H1 (cell line): ENCODE results near the gene NDUFA1. TPM values are rescaled to one million over a fixed set of nuclear protein-coding genes. Genes with fewer than 3 reads are reported as not detected.

ENCODE experiments used
- CTCF ChIA-PET: fragments of 300-600 bp; sonication (Branson Sonifier 250); formaldehyde crosslinking; loops from one replicate; lab custom pipeline; 2021; ENCODE audit not compliant: partially characterized antibody; lab: Charles Lee
- POLR2A ChIA-PET: fragments of 300-600 bp; sonication (Branson Sonifier 250); formaldehyde crosslinking; loops from one replicate; lab custom pipeline; 2021; ENCODE audit warnings: inconsistent platforms; ENCODE audit not compliant: partially characterized antibody; lab: Charles Lee
- DNase-seq, 2 experiments: peaks; one replicate each; pipeline versions ENCODE4 v3.0.0 to v3.0.0-alpha.2; 2010 to 2022; ENCODE audit warnings: low spot score in 2 of 2, low read depth in 1 of 2, mixed read lengths in 1 of 2
- FAIRE-seq: peaks from 2 replicates; lab custom pipeline; 2011; peaks lifted over from hg19 to GRCh38; lab: Jason Lieb, UNC
- H2AFZ ChIP-seq: 2 replicates; pipeline ENCODE4 v1.8.1; 2012; ENCODE audit warnings: low read length, inconsistent platforms
- H2AK5ac ChIP-seq: 2 replicates; pipeline ENCODE4 v1.6.1; 2013; ENCODE audit warnings: low read depth, low read length
- H2BK120ac ChIP-seq: replicated peaks from 2 replicates; pipeline ENCODE3; 2013; ENCODE audit warnings: low read depth, low read length, inconsistent platforms
- H2BK12ac ChIP-seq: 2 replicates; pipeline ENCODE4 v1.6.1; 2013; ENCODE audit warnings: low read depth, low read length
- H2BK15ac ChIP-seq: 2 replicates; pipeline ENCODE4 v1.6.1; 2013; ENCODE audit warnings: low read length
- H2BK20ac ChIP-seq: 2 replicates; pipeline ENCODE4 v1.6.1; 2013; ENCODE audit warnings: low read length
- H2BK5ac ChIP-seq: 2 replicates; pipeline ENCODE4 v1.6.1; 2013; ENCODE audit warnings: low read depth, low read length
- H3K14ac ChIP-seq: 2 replicates; pipeline ENCODE4 v1.6.1; 2013; ENCODE audit warnings: inconsistent platforms; ENCODE audit not compliant: insufficient read length
- H3K18ac ChIP-seq: 2 replicates; pipeline ENCODE4 v1.6.1; 2013; ENCODE audit warnings: low read length; ENCODE audit errors: extremely low read depth
- H3K23ac ChIP-seq: 2 replicates; pipeline ENCODE4 v1.6.1; 2013; ENCODE audit warnings: inconsistent platforms; ENCODE audit not compliant: insufficient read length
- H3K23me2 ChIP-seq: 2 replicates; pipeline ENCODE4 v1.6.1; 2013; ENCODE audit warnings: low read depth, low read length
- H3K27ac ChIP-seq: 2 replicates; pipeline ENCODE4 v1.6.1; 2011; ENCODE audit warnings: low read depth, low read length, inconsistent platforms
- H3K27me3 ChIP-seq, 4 experiments: replicated peaks in 1 of 4; 1 replicate in 1 of 4; 2 replicates in 3 of 4; pipeline versions ENCODE4 v1.6.1 to v1.8.1; 2011 to 2013; ENCODE audit warnings: low read length in 3 of 4, mild to moderate bottlenecking in 3 of 4, inconsistent platforms in 2 of 4, mixed read lengths in 2 of 4, moderate library complexity in 1 of 4; ENCODE audit not compliant: control insufficient read depth in 3 of 4, insufficient read depth in 3 of 4; ENCODE audit errors: extremely low read depth in 1 of 4
- H3K36me3 ChIP-seq, 4 experiments: 2 replicates each; pipeline versions ENCODE4 v1.6.1 to v1.8.1; 2011 to 2013; ENCODE audit warnings: mild to moderate bottlenecking in 4 of 4, low read length in 3 of 4, moderate library complexity in 2 of 4, control low read depth in 1 of 4, inconsistent platforms in 1 of 4; ENCODE audit not compliant: insufficient read depth in 4 of 4, control insufficient read depth in 2 of 4
- H3K4ac ChIP-seq: replicated peaks from 2 replicates; pipeline ENCODE3; 2013; ENCODE audit warnings: low read length, low read depth, mixed read lengths, inconsistent platforms; ENCODE audit not compliant: insufficient read length
- H3K4me1 ChIP-seq, 4 experiments: replicated peaks in 1 of 4; 1 replicate in 1 of 4; 2 replicates in 3 of 4; pipeline versions ENCODE4 v1.6.1 to v1.8.1; 2011 to 2013; ENCODE audit warnings: low read length in 3 of 4, inconsistent platforms in 2 of 4, mixed read lengths in 1 of 4; ENCODE audit not compliant: insufficient read depth in 4 of 4, control insufficient read depth in 3 of 4
- H3K4me2 ChIP-seq, 2 experiments: 2 replicates each; pipeline versions ENCODE4 v1.6.1 to v1.8.1; 2011 to 2013; ENCODE audit warnings: low read depth in 2 of 2, low read length in 2 of 2, control low read depth in 1 of 2, inconsistent platforms in 1 of 2, mild to moderate bottlenecking in 1 of 2; ENCODE audit not compliant: insufficient read depth in 1 of 2
- H3K4me3 ChIP-seq, 4 experiments: fragments of 200-600, 300-600 bp in 1 of 4; sonication (generic), shearing (Covaris generic), sonication (Bioruptor Twin) in 1 of 4; 2 replicates each; pipeline versions ENCODE4 v1.5.1 to v1.8.1; 2011 to 2016; ENCODE audit warnings: low read length in 4 of 4, low read depth in 3 of 4, control low read depth in 2 of 4, inconsistent platforms in 2 of 4, mild to moderate bottlenecking in 2 of 4, mixed read lengths in 1 of 4, moderate library complexity in 1 of 4; ENCODE audit not compliant: insufficient read depth in 2 of 4; ENCODE audit errors: extremely low read depth in 1 of 4
- H3K56ac ChIP-seq: replicated peaks from 2 replicates; pipeline ENCODE3; 2013; ENCODE audit warnings: low read depth, mild to moderate bottlenecking, mixed read lengths, low read length, inconsistent platforms; ENCODE audit not compliant: insufficient read length
- H3K79me1 ChIP-seq: 2 replicates; pipeline ENCODE4 v1.6.1; 2013; ENCODE audit warnings: low read depth, low read length, control low read depth
- H3K79me2 ChIP-seq, 2 experiments: 2 replicates each; pipeline versions ENCODE4 v1.6.1 to v1.8.1; 2012 to 2013; ENCODE audit warnings: low read length in 2 of 2, mild to moderate bottlenecking in 2 of 2, inconsistent platforms in 1 of 2; ENCODE audit not compliant: insufficient read depth in 2 of 2, control insufficient read depth in 1 of 2
- H3K9ac ChIP-seq, 4 experiments: replicated peaks in 1 of 4; 1 replicate in 1 of 4; 2 replicates in 3 of 4; pipeline versions ENCODE4 v1.6.1 to v1.8.1; 2011 to 2013; ENCODE audit warnings: low read depth in 3 of 4, low read length in 3 of 4, control low read depth in 2 of 4, mild to moderate bottlenecking in 2 of 4, moderate library complexity in 2 of 4, inconsistent platforms in 1 of 4; ENCODE audit errors: extremely low read depth in 1 of 4
- H3K9me3 ChIP-seq, 2 experiments: 2 replicates each; pipeline versions ENCODE4 v1.6.1 to v1.8.1; 2012 to 2013; ENCODE audit warnings: mild to moderate bottlenecking in 2 of 2, moderate library complexity in 2 of 2, control low read depth in 1 of 2, inconsistent platforms in 1 of 2, low read depth in 1 of 2, low read length in 1 of 2, mixed read lengths in 1 of 2; ENCODE audit not compliant: insufficient read depth in 2 of 2
- H4K20me1 ChIP-seq, 2 experiments: replicated peaks in 1 of 2; 2 replicates each; pipeline versions ENCODE3 to v1.8.1; 2011 to 2013; ENCODE audit warnings: inconsistent platforms in 2 of 2, low read length in 2 of 2, mild to moderate bottlenecking in 1 of 2; ENCODE audit not compliant: insufficient read depth in 2 of 2, control insufficient read depth in 1 of 2
- H4K5ac ChIP-seq: 2 replicates; pipeline ENCODE4 v1.6.1; 2013; ENCODE audit warnings: low read length, low read depth, mixed read lengths, inconsistent platforms; ENCODE audit not compliant: insufficient read length
- H4K8ac ChIP-seq: 2 replicates; pipeline ENCODE4 v1.8.0; 2013; ENCODE audit warnings: mild to moderate bottlenecking, moderate library complexity, low read length, inconsistent platforms; ENCODE audit not compliant: insufficient read depth; ENCODE audit errors: extremely low read depth
- H4K91ac ChIP-seq: replicated peaks from 2 replicates; pipeline ENCODE3; 2013; ENCODE audit warnings: low read length, mixed read lengths, inconsistent platforms; ENCODE audit not compliant: insufficient read length
- CHD2 ChIP-seq: IDR thresholded peaks from 2 replicates; pipeline ENCODE4 v1.6.1; 2012; ENCODE audit warnings: low read length, improper control_type of control experiment
- EZH2 ChIP-seq: fragments of 200-600 bp; sonication (generic); IDR thresholded peaks from 2 replicates; pipeline ENCODE4 v1.7.1; 2012; ENCODE audit warnings: low read depth, mild to moderate bottlenecking, moderate library complexity, low read length, inconsistent platforms; ENCODE audit not compliant: severe bottlenecking
- GTF2F1 ChIP-seq: IDR thresholded peaks from 2 replicates; pipeline ENCODE4 v1.6.1; 2012; ENCODE audit warnings: low read depth, low read length, improper control_type of control experiment, borderline replicate concordance
- RFX5 ChIP-seq: IDR thresholded peaks from 2 replicates; pipeline ENCODE4 v1.6.1; 2011; ENCODE audit warnings: low read depth, low read length, improper control_type of control experiment, borderline replicate concordance
- WGBS, 2 experiments: shearing (Covaris generic) in 1 of 2; methylation state at CpG; one replicate each; pipeline versions ENCODE4 v1.1.6 to v1.1.7; 2013 to 2015; ENCODE audit warnings: low lambda C conversion rate in 2 of 2, mixed read lengths in 2 of 2, inconsistent platforms in 1 of 2, low coverage in 1 of 2, missing lambda C conversion rate in 1 of 2; ENCODE audit not compliant: insufficient replicate concordance in 2 of 2, insufficient coverage in 1 of 2, insufficient read length in 1 of 2; ENCODE audit errors: extremely low coverage in 1 of 2, missing lambda C conversion rate in 1 of 2; 5-methylcytosine and 5-hydroxymethylcytosine counted together
- polyA plus RNA-seq, 7 experiments: library from polyadenylated mRNA; depleted of rRNA in 3 of 7; stranded (reverse) in 5 of 7; unstranded in 2 of 7; fragments of >200 nt in 5 of 7; fragments of 200-250 nt in 2 of 7; gene quantifications; 1 replicate in 5 of 7; 2 replicates in 1 of 7; 4 replicates in 1 of 7; pipeline versions ENCODE4 v1.2.1 to v1.2.3, GENCODE V29; 2011 to 2013; ENCODE audit warnings: missing spikeins in 2 of 7, mixed read lengths in 2 of 7
- total RNA-seq: library from RNA; stranded (reverse); fragmentation: NEBNext Ultra II Directional; extraction: Animal tissue kit (Norgen Biotek cat#: 25700); gene quantifications from 2 replicates; pipeline ENCODE4 v1.2.1, GENCODE V29; 2021

Gene NDUFA1
- total and polyA plus RNA-seq, 2 of the 8 experiments (the other 6 are each of a cell fraction or from before 2014, with no cell fraction given) = 65.6 to 69.7 TPM

- no peak overlapping the region for H4K91ac ChIP-seq
- no peak overlapping the region for H4K8ac ChIP-seq
- ChIA-PET CTCF (interaction anchor here (1.0 to 1.4 kb wide), 2 partner anchors 20 to 23 kb away, joined by 3 read pairs; no protein-coding TSS in a partner anchor), POLR2A (interaction anchor here (1.1 to 1.7 kb wide), 2 partner anchors 9 to 11 kb away, joined by 3 to 4 read pairs; no protein-coding TSS in a partner anchor)
- no peaks in the 10 kb centered on the region for H3K79me2 ChIP-seq
- no peak overlapping the region for H2BK20ac ChIP-seq
- no peak overlapping the region for H3K14ac ChIP-seq
- H3K27me3 ChIP-seq = no peaks in the 10 kb centered on the region
- H3K9ac ChIP-seq = no peak overlapping the region
- H3K27ac ChIP-seq = no peak overlapping the region
- FAIRE-seq (no peak), DNase-seq (no peak)
- no peak overlapping the region for H3K56ac ChIP-seq
- H4K20me1 ChIP-seq = no peaks in the 10 kb centered on the region
- H2AFZ ChIP-seq = no peak overlapping the region
- H2BK120ac ChIP-seq = no peak overlapping the region
- H3K36me3 ChIP-seq = peaks cover 0 to 5% (median 1%) of the 10 kb centered on the region in 4 experiments; a peak in 2 of 8 replicates
- no peaks in the 10 kb centered on the region for H3K4me1 ChIP-seq
- no peak overlapping the region for H2BK12ac ChIP-seq
- no peaks in the 10 kb centered on the region for H3K9me3 ChIP-seq
- no peak overlapping the region for H3K4me2 ChIP-seq
- H3K4me3 ChIP-seq = no peak overlapping the region
- WGBS, 2 experiments = 89% methylated on average over 4 of the region's 5 CpGs; no CpG with 5 or more reads in 1 of the 2 experiments
- H3K18ac ChIP-seq = no peak overlapping the region
- no peak overlapping the region for H2AK5ac ChIP-seq
- H4K5ac ChIP-seq = no peak overlapping the region
- no peak overlapping the region for H2BK5ac ChIP-seq
- H3K23ac ChIP-seq = no peak overlapping the region
- no peaks in the 10 kb centered on the region for H3K23me2 ChIP-seq
- no peak overlapping the region for H2BK15ac ChIP-seq
- no peaks in the 10 kb centered on the region for H3K79me1 ChIP-seq
- H3K4ac ChIP-seq = no peak overlapping the region
- TF ChIP-seq RFX5 (no peak), CHD2 (no peak), GTF2F1 (no peak), EZH2 (no peak)
These were observed 8.4 kb downstream of the NDUFA1 start for GRCh38 chrX:119880076-119880475.
